ENCODE results near the gene KNTC1. TPM values are rescaled to one million over a fixed set of nuclear protein-coding genes. Genes with fewer than 3 reads are reported as not detected.
A peak's percentile ranks its signal among the peaks of the same experiment; 100 is the strongest.

The KNTC1 gene
- total and polyA plus RNA-seq, 2 of the 13 experiments (the other 11 are each of a cell fraction or from before 2014, with no cell fraction given), result 45.1 to 57.6 TPM

- no peak for TF ChIP-seq HMG20B (CRISPR knock-in tag; conservative IDR thresholded peaks at IDR 0.05)
- TF ChIP-seq SP140L (CRISPR knock-in tag; IDR thresholded peaks at IDR 0.05; ENCODE audit: borderline replicate concordance), result no peak
- TF ChIP-seq BRF2 (CRISPR knock-in tag; IDR thresholded peaks at IDR 0.05), result no peak
- TF ChIP-seq, protein P1, sequence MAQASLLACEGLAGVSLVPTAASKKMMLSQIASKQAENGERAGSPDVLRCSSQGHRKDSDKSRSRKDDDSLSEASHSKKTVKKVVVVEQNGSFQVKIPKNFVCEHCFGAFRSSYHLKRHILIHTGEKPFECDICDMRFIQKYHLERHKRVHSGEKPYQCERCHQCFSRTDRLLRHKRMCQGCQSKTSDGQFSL (CRISPR knock-in tag; IDR thresholded peaks at IDR 0.05), result no peak
- no peak for TF ChIP-seq THAP11 (CRISPR knock-in tag; IDR thresholded peaks at IDR 0.05)
- no peak for TF ChIP-seq PHF21A (CRISPR knock-in tag; IDR thresholded peaks at IDR 0.05)
- 0 out of 2 replicates have a peak, but pooled peaks have one; percentile 5 for TF ChIP-seq FOXO1 (CRISPR knock-in tag; IDR thresholded peaks at IDR 0.05)
- TF ChIP-seq, protein P2, sequence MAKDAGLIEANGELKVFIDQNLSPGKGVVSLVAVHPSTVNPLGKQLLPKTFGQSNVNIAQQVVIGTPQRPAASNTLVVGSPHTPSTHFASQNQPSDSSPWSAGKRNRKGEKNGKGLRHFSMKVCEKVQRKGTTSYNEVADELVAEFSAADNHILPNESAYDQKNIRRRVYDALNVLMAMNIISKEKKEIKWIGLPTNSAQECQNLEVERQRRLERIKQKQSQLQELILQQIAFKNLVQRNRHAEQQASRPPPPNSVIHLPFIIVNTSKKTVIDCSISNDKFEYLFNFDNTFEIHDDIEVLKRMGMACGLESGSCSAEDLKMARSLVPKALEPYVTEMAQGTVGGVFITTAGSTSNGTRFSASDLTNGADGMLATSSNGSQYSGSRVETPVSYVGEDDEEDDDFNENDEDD (CRISPR knock-in tag; IDR thresholded peaks at IDR 0.05; ENCODE audit: borderline replicate concordance), result no peak
- TF ChIP-seq, protein P3, sequence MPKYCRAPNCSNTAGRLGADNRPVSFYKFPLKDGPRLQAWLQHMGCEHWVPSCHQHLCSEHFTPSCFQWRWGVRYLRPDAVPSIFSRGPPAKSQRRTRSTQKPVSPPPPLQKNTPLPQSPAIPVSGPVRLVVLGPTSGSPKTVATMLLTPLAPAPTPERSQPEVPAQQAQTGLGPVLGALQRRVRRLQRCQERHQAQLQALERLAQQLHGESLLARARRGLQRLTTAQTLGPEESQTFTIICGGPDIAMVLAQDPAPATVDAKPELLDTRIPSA (CRISPR knock-in tag; IDR thresholded peaks at IDR 0.05; ENCODE audit: borderline replicate concordance), result no peak
- TF ChIP-seq ZFP36L1 (CRISPR knock-in tag; IDR thresholded peaks at IDR 0.05), result no peak
- TF ChIP-seq ZNF879 (CRISPR knock-in tag; IDR thresholded peaks at IDR 0.05), result no peak
- TF ChIP-seq, protein P4, sequence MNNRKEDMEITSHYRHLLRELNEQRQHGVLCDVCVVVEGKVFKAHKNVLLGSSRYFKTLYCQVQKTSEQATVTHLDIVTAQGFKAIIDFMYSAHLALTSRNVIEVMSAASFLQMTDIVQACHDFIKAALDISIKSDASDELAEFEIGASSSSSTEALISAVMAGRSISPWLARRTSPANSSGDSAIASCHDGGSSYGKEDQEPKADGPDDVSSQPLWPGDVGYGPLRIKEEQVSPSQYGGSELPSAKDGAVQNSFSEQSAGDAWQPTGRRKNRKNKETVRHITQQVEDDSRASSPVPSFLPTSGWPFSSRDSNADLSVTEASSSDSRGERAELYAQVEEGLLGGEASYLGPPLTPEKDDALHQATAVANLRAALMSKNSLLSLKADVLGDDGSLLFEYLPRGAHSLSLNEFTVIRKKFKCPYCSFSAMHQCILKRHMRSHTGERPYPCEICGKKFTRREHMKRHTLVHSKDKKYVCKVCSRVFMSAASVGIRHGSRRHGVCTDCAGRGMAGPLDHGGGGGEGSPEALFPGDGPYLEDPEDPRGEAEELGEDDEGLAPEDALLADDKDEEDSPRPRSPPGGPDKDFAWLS (CRISPR knock-in tag; IDR thresholded peaks at IDR 0.05; ENCODE audit: borderline replicate concordance), result no peak
- TF ChIP-seq DBP (CRISPR knock-in tag; IDR thresholded peaks at IDR 0.05; ENCODE audit: not compliant biosample characterization), result no peak
- TF ChIP-seq ZSCAN29 (CRISPR knock-in tag; conservative IDR thresholded peaks at IDR 0.05), result peak; percentile 98
- peak; percentile 82; the same call in 1 of the 2 replicates for TF ChIP-seq ZNF678 (CRISPR knock-in tag; IDR thresholded peaks at IDR 0.05)
- TF ChIP-seq MZF1 (CRISPR knock-in tag; IDR thresholded peaks at IDR 0.05; ENCODE audit: borderline replicate concordance), result no peak
- no peak for TF ChIP-seq ZNF562 (CRISPR knock-in tag; IDR thresholded peaks at IDR 0.05; ENCODE audit: borderline replicate concordance)
- TF ChIP-seq ZNF619 (CRISPR knock-in tag; IDR thresholded peaks at IDR 0.05), result no peak
- TF ChIP-seq FOXK1 (CRISPR knock-in tag; IDR thresholded peaks at IDR 0.05; ENCODE audit: borderline replicate concordance, low read depth), result no peak
- no peak for TF ChIP-seq HMGA1 (CRISPR knock-in tag; conservative IDR thresholded peaks at IDR 0.05)
- TF ChIP-seq NONO (IDR thresholded peaks at IDR 0.05), result no peak
- no peak; the same call in 1 of the 2 replicates for TF ChIP-seq NONO (CRISPR knock-in tag; conservative IDR thresholded peaks at IDR 0.05)
- no peak for TF ChIP-seq KMT2A (CRISPR knock-in tag; IDR thresholded peaks at IDR 0.05)
- no peak for TF ChIP-seq ZNF337 (CRISPR knock-in tag; IDR thresholded peaks at IDR 0.05; ENCODE audit: borderline replicate concordance, low read depth)
- TF ChIP-seq MIER2 (CRISPR knock-in tag; IDR thresholded peaks at IDR 0.05), result no peak
- peak; percentile 54 for TF ChIP-seq MYC (CRISPR knock-in tag; IDR thresholded peaks at IDR 0.05; ENCODE audit: borderline replicate concordance)
Measured at GRCh38 chr12:122499991-122500684, 26.9 kb upstream of the KNTC1 start (continued).

All from HepG2 (cell line).